H1 (cell line): ENCODE data around the gene UHRF1.

Source experiments
- EZH2 ChIP-seq: fragments of 200-600 bp; sonication (generic); IDR thresholded peaks from 2 replicates; pipeline ENCODE4 v1.7.1; 2012; ENCODE audit warnings: low read depth, mild to moderate bottlenecking, moderate library complexity, low read length, inconsistent platforms; ENCODE audit not compliant: severe bottlenecking
- FOSL1 ChIP-seq: IDR thresholded peaks from 2 replicates; pipeline ENCODE4 v1.6.1; 2011; ENCODE audit warnings: mild to moderate bottlenecking, low read depth, low read length, moderate library complexity; ENCODE audit not compliant: insufficient read depth
- HDAC2 ChIP-seq, 2 experiments: fragments of 300-600 bp in 1 of 2; sonication (generic) in 1 of 2; IDR thresholded peaks; 2 replicates each; pipeline ENCODE4 v1.6.1; 2011 to 2012; ENCODE audit warnings: low read depth in 2 of 2, low read length in 2 of 2, mild to moderate bottlenecking in 2 of 2, moderate library complexity in 2 of 2, borderline replicate concordance in 1 of 2, inconsistent platforms in 1 of 2
- KDM1A ChIP-seq: fragments of 200-600, 300-600 bp; sonication (generic); IDR thresholded peaks from 2 replicates; pipeline ENCODE4 v1.7.1; 2016; ENCODE audit warnings: mild to moderate bottlenecking, low read length, borderline replicate concordance
- POLR2A ChIP-seq, 2 experiments: IDR thresholded peaks; 1 replicate in 1 of 2; 2 replicates in 1 of 2; pipeline ENCODE4 v1.6.1; 2011; ENCODE audit warnings: low read depth in 2 of 2, low read length in 2 of 2, mild to moderate bottlenecking in 2 of 2; ENCODE audit errors: control extremely low read depth in 1 of 2
- RAD21 ChIP-seq, 2 experiments: IDR thresholded peaks in 1 of 2; conservative IDR thresholded peaks in 1 of 2; 2 replicates each; pipeline ENCODE4 v1.6.1; 2011; ENCODE audit warnings: low read depth in 2 of 2, low read length in 2 of 2, improper control_type of control experiment in 1 of 2, inconsistent platforms in 1 of 2, mild to moderate bottlenecking in 1 of 2, moderate library complexity in 1 of 2
- TAF1 ChIP-seq: IDR thresholded peaks from 2 replicates; pipeline ENCODE4 v1.6.1; 2011; ENCODE audit warnings: mild to moderate bottlenecking, low read depth, low read length
- TF ChIP-seq, protein P1 (sequence below), 3 experiments: IDR thresholded peaks; 1 replicate in 2 of 3; 2 replicates in 1 of 3; pipeline versions ENCODE4 v1.5.1 to v1.6.1; 2011; ENCODE audit warnings: low read length in 3 of 3, mild to moderate bottlenecking in 3 of 3, inconsistent platforms in 2 of 3, low read depth in 1 of 3, moderate library complexity in 1 of 3; ENCODE audit not compliant: insufficient read depth in 1 of 3; ENCODE audit errors: control extremely low read depth in 1 of 3
- TF ChIP-seq, protein P2 (sequence below): IDR thresholded peaks from 2 replicates; pipeline ENCODE4 v1.6.1; 2012; ENCODE audit warnings: inconsistent platforms
- TF ChIP-seq, protein P3 (sequence below): IDR thresholded peaks from 2 replicates; pipeline ENCODE4 v1.6.1; 2011; ENCODE audit warnings: low read depth, mild to moderate bottlenecking, low read length; ENCODE audit not compliant: insufficient read depth
- TF ChIP-seq, protein P4 (sequence below): IDR thresholded peaks from 2 replicates; pipeline ENCODE4 v1.6.1; 2012; ENCODE audit warnings: low read length, inconsistent platforms

DNA sequence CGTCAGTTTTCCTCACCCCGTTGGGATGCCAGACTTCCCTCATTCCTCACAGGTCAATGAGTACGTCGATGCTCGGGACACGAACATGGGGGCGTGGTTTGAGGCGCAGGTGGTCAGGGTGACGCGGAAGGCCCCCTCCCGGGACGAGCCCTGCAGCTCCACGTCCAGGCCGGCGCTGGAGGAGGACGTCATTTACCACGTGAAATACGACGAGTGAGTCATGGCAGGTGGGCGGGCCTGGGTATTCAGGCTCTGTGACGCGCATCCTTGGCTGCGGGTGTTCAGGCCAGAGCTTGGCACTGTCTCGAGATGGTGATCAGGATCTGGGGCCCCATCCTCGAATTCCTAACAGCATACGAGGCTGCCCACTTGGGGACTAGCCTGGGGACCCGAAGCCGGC is 21.4 kb downstream of the UHRF1 start:
- TF ChIP-seq HDAC2 (IDR thresholded peaks at IDR 0.05; ENCODE audit: borderline replicate concordance in 1 of 2, low read depth in 2 of 2, low read length in 2 of 2), result no peak
- TF ChIP-seq RAD21 (IDR thresholded peaks at IDR 0.05 in 1 of 2, conservative IDR thresholded peaks at IDR 0.05 in 1 of 2; ENCODE audit: low read depth in 2 of 2, low read length in 2 of 2), result no peak
- TF ChIP-seq KDM1A, result no peak
- TF ChIP-seq, protein P1, sequence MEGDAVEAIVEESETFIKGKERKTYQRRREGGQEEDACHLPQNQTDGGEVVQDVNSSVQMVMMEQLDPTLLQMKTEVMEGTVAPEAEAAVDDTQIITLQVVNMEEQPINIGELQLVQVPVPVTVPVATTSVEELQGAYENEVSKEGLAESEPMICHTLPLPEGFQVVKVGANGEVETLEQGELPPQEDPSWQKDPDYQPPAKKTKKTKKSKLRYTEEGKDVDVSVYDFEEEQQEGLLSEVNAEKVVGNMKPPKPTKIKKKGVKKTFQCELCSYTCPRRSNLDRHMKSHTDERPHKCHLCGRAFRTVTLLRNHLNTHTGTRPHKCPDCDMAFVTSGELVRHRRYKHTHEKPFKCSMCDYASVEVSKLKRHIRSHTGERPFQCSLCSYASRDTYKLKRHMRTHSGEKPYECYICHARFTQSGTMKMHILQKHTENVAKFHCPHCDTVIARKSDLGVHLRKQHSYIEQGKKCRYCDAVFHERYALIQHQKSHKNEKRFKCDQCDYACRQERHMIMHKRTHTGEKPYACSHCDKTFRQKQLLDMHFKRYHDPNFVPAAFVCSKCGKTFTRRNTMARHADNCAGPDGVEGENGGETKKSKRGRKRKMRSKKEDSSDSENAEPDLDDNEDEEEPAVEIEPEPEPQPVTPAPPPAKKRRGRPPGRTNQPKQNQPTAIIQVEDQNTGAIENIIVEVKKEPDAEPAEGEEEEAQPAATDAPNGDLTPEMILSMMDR (IDR thresholded peaks at IDR 0.05; ENCODE audit: control extremely low read depth in 1 of 3, insufficient read depth in 1 of 3, low read depth in 1 of 3, low read length in 3 of 3), result no peak
- no peak for TF ChIP-seq FOSL1
- TF ChIP-seq, protein P2, sequence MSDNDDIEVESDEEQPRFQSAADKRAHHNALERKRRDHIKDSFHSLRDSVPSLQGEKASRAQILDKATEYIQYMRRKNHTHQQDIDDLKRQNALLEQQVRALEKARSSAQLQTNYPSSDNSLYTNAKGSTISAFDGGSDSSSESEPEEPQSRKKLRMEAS, result no peak
- TF ChIP-seq, protein P3, sequence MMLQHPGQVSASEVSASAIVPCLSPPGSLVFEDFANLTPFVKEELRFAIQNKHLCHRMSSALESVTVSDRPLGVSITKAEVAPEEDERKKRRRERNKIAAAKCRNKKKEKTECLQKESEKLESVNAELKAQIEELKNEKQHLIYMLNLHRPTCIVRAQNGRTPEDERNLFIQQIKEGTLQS, result no peak
- TF ChIP-seq POLR2A (IDR thresholded peaks at IDR 0.05; ENCODE audit: control extremely low read depth in 1 of 2, low read depth in 2 of 2, low read length in 2 of 2), result no peak
- TF ChIP-seq, protein P4, sequence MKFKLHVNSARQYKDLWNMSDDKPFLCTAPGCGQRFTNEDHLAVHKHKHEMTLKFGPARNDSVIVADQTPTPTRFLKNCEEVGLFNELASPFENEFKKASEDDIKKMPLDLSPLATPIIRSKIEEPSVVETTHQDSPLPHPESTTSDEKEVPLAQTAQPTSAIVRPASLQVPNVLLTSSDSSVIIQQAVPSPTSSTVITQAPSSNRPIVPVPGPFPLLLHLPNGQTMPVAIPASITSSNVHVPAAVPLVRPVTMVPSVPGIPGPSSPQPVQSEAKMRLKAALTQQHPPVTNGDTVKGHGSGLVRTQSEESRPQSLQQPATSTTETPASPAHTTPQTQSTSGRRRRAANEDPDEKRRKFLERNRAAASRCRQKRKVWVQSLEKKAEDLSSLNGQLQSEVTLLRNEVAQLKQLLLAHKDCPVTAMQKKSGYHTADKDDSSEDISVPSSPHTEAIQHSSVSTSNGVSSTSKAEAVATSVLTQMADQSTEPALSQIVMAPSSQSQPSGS, result no peak
- no peak for TF ChIP-seq EZH2
- TF ChIP-seq TAF1, result no peak
